Adipocyte (in vitro differentiated cells): ENCODE data around the gene OSBPL2.

Experiments used
- DNase-seq: peaks from one replicate; pipeline ENCODE4 v3.0.0-alpha.2; 2015; ENCODE audit warnings: low read depth
- H3K27me3 ChIP-seq: replicated peaks from 2 replicates; pipeline ENCODE4 v1.7.0; 2013; ENCODE audit warnings: mild to moderate bottlenecking, low read length, moderate library complexity; ENCODE audit not compliant: control insufficient read depth, insufficient read depth
- H3K36me3 ChIP-seq: 2 replicates; pipeline ENCODE4 v1.7.0; 2013; ENCODE audit warnings: low read length, mild to moderate bottlenecking, moderate library complexity; ENCODE audit not compliant: control insufficient read depth, insufficient read depth, severe bottlenecking
- H3K4me1 ChIP-seq: 2 replicates; pipeline ENCODE4 v1.7.0; 2013; ENCODE audit warnings: mild to moderate bottlenecking, low read length, moderate library complexity; ENCODE audit not compliant: control insufficient read depth, insufficient read depth
- H3K4me3 ChIP-seq: 2 replicates; pipeline ENCODE4 v1.7.0; 2013; ENCODE audit warnings: mild to moderate bottlenecking, low read length, moderate library complexity
- H3K9ac ChIP-seq: 2 replicates; pipeline ENCODE4 v1.7.0; 2013; ENCODE audit warnings: mild to moderate bottlenecking, low read length, moderate library complexity
- H3K9me3 ChIP-seq: 2 replicates; pipeline ENCODE4 v1.7.0; 2013; ENCODE audit warnings: mild to moderate bottlenecking, low read length, moderate library complexity; ENCODE audit not compliant: control insufficient read depth

OSBPL2 gene

DNA sequence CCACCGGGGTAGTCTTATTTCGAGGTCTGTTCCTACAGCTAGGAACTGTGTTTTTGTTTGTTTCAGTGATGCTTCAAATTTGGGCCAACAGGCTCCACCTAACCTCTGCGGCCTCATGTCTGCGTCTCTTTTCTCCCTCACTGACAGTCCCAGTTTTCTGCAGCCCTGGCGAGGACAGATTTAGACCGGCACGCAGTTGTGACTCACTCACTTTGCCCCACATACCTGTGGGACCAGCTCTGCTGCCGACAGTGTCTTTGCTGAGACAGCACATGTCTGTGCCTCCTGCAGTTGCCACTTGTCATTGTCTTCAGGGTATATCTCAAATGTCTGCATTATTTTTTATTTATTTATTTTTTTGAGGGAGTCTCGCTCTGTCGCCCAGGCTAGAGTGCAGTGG is 29.2 kb downstream of the OSBPL2 start:
- Histone ChIP-seq H3K4me1 (no peaks in the 10 kb centered on the region), H3K36me3 (peaks cover 47% of the 10 kb centered on the region), H3K4me3 (no peak overlapping the region), H3K9ac (no peak overlapping the region), H3K27me3 (no peaks in the 10 kb centered on the region), H3K9me3 (peaks cover 9% of the 10 kb centered on the region)
- DNase-seq: no peak

- no peak overlapping the region for H3K9ac ChIP-seq
- peaks cover 47% of the 10 kb centered on the region for H3K36me3 ChIP-seq
- H3K4me1 ChIP-seq: no peaks in the 10 kb centered on the region
- no peak for DNase-seq
- no peaks in the 10 kb centered on the region for H3K27me3 ChIP-seq
- no peak overlapping the region for H3K4me3 ChIP-seq
- H3K9me3 ChIP-seq: peaks cover 9% of the 10 kb centered on the region
Observed at GRCh38 chr20:62268228-62268900, 30.0 kb downstream of the OSBPL2 start.

DNA sequence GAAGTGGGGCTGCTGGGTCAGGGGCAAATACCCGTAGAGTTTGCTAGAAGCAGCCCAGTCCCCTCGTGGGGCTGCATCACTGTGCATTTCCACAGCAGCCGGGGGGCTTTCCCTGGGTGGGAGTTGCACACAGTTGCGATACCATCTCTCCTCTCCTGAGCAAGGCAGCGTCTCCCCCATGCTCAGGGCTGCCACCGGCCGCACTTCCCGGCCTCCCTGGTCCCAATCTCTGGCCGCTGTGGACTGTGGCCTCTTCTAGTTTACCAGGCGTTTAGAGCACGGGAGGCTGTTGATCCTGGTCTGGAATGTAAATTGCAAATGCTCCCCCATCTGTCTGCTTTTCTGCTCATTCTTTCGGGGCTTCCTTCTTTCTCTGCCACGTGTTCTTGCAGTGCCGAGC is 31.1 kb downstream of the OSBPL2 start:
- Histone ChIP-seq H3K9ac (no peak overlapping the region), H3K4me1 (no peaks in the 10 kb centered on the region), H3K4me3 (no peak overlapping the region), H3K9me3 (peaks cover 9% of the 10 kb centered on the region), H3K27me3 (no peaks in the 10 kb centered on the region), H3K36me3 (peaks cover 49% of the 10 kb centered on the region)
- DNase-seq: no peak

GRCh38 chr20:62269871-62270270 is 31.6 kb downstream of the OSBPL2 start:
- H3K4me3 ChIP-seq: no peak overlapping the region
- H3K9me3 ChIP-seq: peaks cover 9% of the 10 kb centered on the region
- no peak overlapping the region for H3K9ac ChIP-seq
- no peak for DNase-seq
- peaks cover 47% of the 10 kb centered on the region for H3K36me3 ChIP-seq
- H3K27me3 ChIP-seq: no peaks in the 10 kb centered on the region
- no peaks in the 10 kb centered on the region for H3K4me1 ChIP-seq

GRCh38 chr20:62272200-62272599 is 33.9 kb downstream of the OSBPL2 start:
- Histone ChIP-seq H3K27me3 (no peaks in the 10 kb centered on the region), H3K9ac (no peak overlapping the region), H3K36me3 (peaks cover 34% of the 10 kb centered on the region), H3K9me3 (no peaks in the 10 kb centered on the region), H3K4me3 (no peak overlapping the region), H3K4me1 (no peaks in the 10 kb centered on the region)
- DNase-seq: no peak

- Histone ChIP-seq H3K27me3 (no peaks in the 10 kb centered on the region), H3K4me3 (no peak overlapping the region), H3K4me1 (no peaks in the 10 kb centered on the region), H3K9ac (no peak overlapping the region), H3K36me3 (peaks cover 34% of the 10 kb centered on the region), H3K9me3 (no peaks in the 10 kb centered on the region)
- no peak for DNase-seq
Observed at GRCh38 chr20:62273416-62273815, 35.1 kb downstream of the OSBPL2 start.

DNA sequence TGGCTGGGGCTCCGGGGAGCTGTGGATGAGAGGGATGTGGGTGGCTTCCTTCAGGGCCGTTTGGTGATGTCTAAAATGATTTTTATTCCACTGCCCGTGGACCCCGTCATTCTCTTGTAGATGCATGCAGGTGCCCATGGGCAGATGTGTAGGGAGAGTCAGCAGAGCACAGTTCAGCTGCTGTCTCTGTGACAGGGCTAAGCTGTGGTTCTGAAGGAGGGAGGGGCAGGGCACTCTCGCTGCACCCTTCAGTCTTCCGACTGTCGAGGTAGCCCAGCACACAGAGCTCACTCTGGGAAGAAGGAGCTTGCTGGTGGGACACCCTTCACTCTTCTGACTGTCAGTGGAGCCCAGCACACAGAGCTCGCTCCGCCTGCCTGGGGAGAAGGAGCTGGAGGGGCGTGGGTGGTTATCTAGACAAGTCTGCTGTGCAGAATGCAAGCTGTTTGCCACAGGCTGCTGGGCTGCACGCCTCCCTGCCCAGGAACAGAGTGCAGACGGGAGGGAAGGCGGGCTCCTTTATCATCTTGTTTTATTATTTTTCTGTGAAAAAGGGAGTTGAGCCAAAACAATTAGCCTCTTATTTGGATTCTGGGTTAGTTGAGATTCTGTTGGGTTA is 36.1 kb downstream of the OSBPL2 start:
- H3K4me1 ChIP-seq: no peaks in the 10 kb centered on the region
- no peaks in the 10 kb centered on the region for H3K9me3 ChIP-seq
- no peak for DNase-seq
- H3K27me3 ChIP-seq: no peaks in the 10 kb centered on the region
- no peak overlapping the region for H3K4me3 ChIP-seq
- H3K9ac ChIP-seq: no peak overlapping the region
- H3K36me3 ChIP-seq: peaks cover 41% of the 10 kb centered on the region

DNA sequence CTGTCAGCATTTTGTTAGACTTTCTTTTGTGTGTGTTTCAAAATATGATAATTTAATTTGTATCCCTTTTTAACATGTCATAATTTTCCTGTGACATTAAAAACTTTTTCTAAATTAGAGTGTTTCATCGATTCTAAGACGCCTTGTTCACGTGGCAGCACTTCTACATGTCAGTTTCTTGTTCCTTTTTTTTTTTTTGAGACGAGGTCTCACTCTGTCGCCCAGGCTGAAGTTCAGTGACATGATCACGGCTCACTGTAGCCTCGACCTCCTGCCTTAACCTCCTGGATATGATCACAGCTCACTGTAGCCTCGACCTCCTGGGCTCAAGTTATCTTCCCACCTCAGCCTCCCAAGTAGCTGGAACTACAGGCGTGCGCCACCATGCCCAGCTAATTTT is 36.9 kb downstream of the OSBPL2 start:
- DNase-seq: no peak
- Histone ChIP-seq H3K4me1 (no peaks in the 10 kb centered on the region), H3K9ac (no peak overlapping the region), H3K4me3 (no peak overlapping the region), H3K27me3 (no peaks in the 10 kb centered on the region), H3K9me3 (no peaks in the 10 kb centered on the region), H3K36me3 (peaks cover 48% of the 10 kb centered on the region)

DNA sequence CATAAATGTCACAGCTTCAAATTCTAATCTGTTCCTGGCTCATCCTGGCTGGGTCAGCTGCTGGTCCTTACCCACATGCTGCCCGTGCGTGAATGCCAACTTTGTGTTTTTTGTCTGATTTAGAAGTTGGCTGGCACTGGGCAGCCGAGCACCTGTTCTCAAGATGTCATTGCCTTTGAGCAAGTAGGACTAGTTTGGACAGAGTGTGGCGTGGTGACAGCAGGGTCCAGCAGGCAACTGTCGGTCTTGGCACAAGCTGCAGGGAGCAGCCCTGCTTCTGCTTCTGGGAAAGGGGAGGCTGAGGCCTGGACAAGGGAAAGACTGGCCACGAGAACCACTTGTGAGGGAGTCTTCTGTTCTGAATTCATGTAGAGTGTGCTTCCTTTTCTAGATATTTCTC is 38.1 kb downstream of the OSBPL2 start:
- DNase-seq: no peak
- H3K9me3 ChIP-seq: no peaks in the 10 kb centered on the region
- no peak overlapping the region for H3K9ac ChIP-seq
- H3K27me3 ChIP-seq: no peaks in the 10 kb centered on the region
- H3K36me3 ChIP-seq: peaks cover 61% of the 10 kb centered on the region
- no peak overlapping the region for H3K4me3 ChIP-seq
- no peaks in the 10 kb centered on the region for H3K4me1 ChIP-seq

DNA sequence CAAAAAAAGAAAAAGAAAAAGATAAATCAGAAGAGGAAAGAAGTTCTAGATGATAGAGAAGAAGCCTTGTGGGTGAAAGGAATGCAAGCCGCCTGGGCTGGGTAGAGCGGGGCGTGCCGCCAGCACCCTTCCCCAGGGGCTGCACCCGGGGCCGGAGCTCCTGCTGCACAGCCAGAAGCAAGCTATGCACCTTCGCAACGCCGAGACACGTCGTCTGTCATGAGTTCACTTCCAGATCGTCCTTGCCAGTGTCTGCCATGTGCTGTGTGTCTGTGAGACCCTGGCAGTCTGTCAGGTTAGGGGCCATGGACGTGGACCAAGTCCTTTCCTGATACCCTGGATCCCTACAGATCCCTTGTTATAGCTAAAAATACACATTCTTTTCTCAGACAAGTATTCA is 38.9 kb downstream of the OSBPL2 start:
- H3K36me3 ChIP-seq: peaks cover 66% of the 10 kb centered on the region

GRCh38 chr20:62280303-62280702 is 42.0 kb downstream of the OSBPL2 start:
- Histone ChIP-seq H3K4me1 (peaks cover 16% of the 10 kb centered on the region), H3K4me3 (no peak overlapping the region), H3K9me3 (no peaks in the 10 kb centered on the region), H3K36me3 (peaks cover 64% of the 10 kb centered on the region), H3K27me3 (no peaks in the 10 kb centered on the region), H3K9ac (no peak overlapping the region)
- no peak for DNase-seq

More for the DNA sequence above, 38.9 kb downstream of the OSBPL2 start:
- Histone ChIP-seq H3K9me3 (no peaks in the 10 kb centered on the region), H3K9ac (no peak overlapping the region), H3K27me3 (no peaks in the 10 kb centered on the region), H3K4me3 (no peak overlapping the region), H3K4me1 (peaks cover 6% of the 10 kb centered on the region)
- no peak for DNase-seq
